Right atrium auricular region (tissue), 2 donors: ENCODE measurements around the gene SLC23A1. TPM values are rescaled to one million over a fixed set of nuclear protein-coding genes. Genes with fewer than 3 reads are reported as not detected.
A peak's percentile ranks its signal among the peaks of the same experiment; 100 is the strongest.

Source experiments
- DNase-seq: peaks from one replicate; pipeline ENCODE4 v3.0.0-alpha.2; 2019; ENCODE audit warnings: low spot score
- H3K27ac ChIP-seq, 2 donors: fragments of 200-600 bp; sonication (generic); 1 replicate in 1 of 2; 2 replicates in 1 of 2; pipeline ENCODE4 v1.5.1; 2016 to 2019
- H3K27me3 ChIP-seq, 2 donors: fragments of 200-600 bp; sonication (generic); one replicate each; pipeline versions ENCODE4 v1.5.1 to v1.6.0; 2017 to 2019
- H3K36me3 ChIP-seq: fragments of 200-600 bp; sonication (generic); one replicate; pipeline ENCODE4 v1.5.1; 2016
- H3K4me1 ChIP-seq, 2 donors: fragments of 200-600 bp; sonication (generic); one replicate each; pipeline versions ENCODE4 v1.5.1 to v1.6.0; 2017 to 2019
- H3K4me3 ChIP-seq, 2 donors: fragments of 200-600 bp; sonication (generic); 1 replicate in 1 of 2; 2 replicates in 1 of 2; pipeline ENCODE4 v1.5.1; 2017 to 2019; ENCODE audit warnings: mild to moderate bottlenecking in 1 of 2, moderate library complexity in 1 of 2
- H3K9me3 ChIP-seq, 2 donors: fragments of 200-600 bp; sonication (generic); one replicate each; pipeline ENCODE4 v1.5.1; 2019
- total RNA-seq, 2 donors: library from RNA; depleted of rRNA; stranded (reverse); fragments of >200 nt; gene quantifications; one replicate each; pipeline ENCODE4 v1.1.0, GENCODE V29; 2016
- TF ChIP-seq, protein P1 (sequence below), 2 donors: fragments of 200-600 bp; sonication (generic); IDR thresholded peaks; one replicate each; pipeline ENCODE4 v1.5.1; 2019; ENCODE audit warnings: antibody characterized with exemption in 2 of 2

SLC23A1 gene
- total RNA-seq, 2 donors from 2014 or later = not detected

- TF ChIP-seq, protein P1, sequence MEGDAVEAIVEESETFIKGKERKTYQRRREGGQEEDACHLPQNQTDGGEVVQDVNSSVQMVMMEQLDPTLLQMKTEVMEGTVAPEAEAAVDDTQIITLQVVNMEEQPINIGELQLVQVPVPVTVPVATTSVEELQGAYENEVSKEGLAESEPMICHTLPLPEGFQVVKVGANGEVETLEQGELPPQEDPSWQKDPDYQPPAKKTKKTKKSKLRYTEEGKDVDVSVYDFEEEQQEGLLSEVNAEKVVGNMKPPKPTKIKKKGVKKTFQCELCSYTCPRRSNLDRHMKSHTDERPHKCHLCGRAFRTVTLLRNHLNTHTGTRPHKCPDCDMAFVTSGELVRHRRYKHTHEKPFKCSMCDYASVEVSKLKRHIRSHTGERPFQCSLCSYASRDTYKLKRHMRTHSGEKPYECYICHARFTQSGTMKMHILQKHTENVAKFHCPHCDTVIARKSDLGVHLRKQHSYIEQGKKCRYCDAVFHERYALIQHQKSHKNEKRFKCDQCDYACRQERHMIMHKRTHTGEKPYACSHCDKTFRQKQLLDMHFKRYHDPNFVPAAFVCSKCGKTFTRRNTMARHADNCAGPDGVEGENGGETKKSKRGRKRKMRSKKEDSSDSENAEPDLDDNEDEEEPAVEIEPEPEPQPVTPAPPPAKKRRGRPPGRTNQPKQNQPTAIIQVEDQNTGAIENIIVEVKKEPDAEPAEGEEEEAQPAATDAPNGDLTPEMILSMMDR (IDR thresholded peaks at IDR 0.05) = no peak
- no peak for DNase-seq
Observed at GRCh38 chr5:139376364-139376763, 6.7 kb downstream of the SLC23A1 start.

DNA sequence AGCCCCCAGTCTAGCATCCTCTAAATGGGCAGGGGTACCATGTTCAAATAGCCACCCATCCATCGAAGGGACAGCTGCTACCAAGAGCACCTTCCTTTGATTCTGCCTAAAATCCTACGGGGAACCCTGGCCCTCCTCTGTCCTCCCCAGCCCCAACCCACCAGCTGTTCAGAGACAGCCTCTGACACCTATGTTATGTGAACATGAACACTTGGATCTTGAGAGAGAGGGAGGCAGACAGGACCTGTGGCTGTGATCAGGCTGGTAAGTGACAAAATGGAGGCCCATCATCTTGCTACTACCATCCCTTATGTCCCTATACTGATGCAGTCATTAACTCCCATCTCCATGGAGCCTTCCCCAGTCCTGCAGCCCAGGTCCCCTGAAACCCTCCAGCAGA lies 8.2 kb downstream of the SLC23A1 start:
- no peaks in the 10 kb centered on the region for H3K27me3 ChIP-seq
- H3K36me3 ChIP-seq = peaks cover 1% of the 10 kb centered on the region
- peak overlapping the region; percentile 74 to 91 for H3K27ac ChIP-seq
- H3K9me3 ChIP-seq = no peaks in the 10 kb centered on the region
- peaks cover 0 to 21% of the 10 kb centered on the region in 2 donors for H3K4me1 ChIP-seq
- TF ChIP-seq, protein P1 (IDR thresholded peaks at IDR 0.05) = no peak
- H3K4me3 ChIP-seq = no peak overlapping the region
- DNase-seq = no peak

More at GRCh38 chr5:139376364-139376763, 6.7 kb downstream of the SLC23A1 start:
- H3K9me3 ChIP-seq = no peaks in the 10 kb centered on the region
- H3K4me3 ChIP-seq = no peak overlapping the region
- H3K36me3 ChIP-seq = no peaks in the 10 kb centered on the region
- no peaks in the 10 kb centered on the region for H3K27me3 ChIP-seq
- H3K27ac ChIP-seq = no peak overlapping the region
- H3K4me1 ChIP-seq = peaks cover 0 to 21% of the 10 kb centered on the region in 2 donors

- DNase-seq = no peak
- Histone ChIP-seq H3K27me3 (no peaks in the 10 kb centered on the region), H3K27ac (peak overlapping the region; percentile 4 to 91), H3K4me3 (no peak overlapping the region), H3K9me3 (no peaks in the 10 kb centered on the region), H3K36me3 (peaks cover 29% of the 10 kb centered on the region), H3K4me1 (peaks cover 0 to 27% of the 10 kb centered on the region in 2 donors)
- TF ChIP-seq, protein P1 (IDR thresholded peaks at IDR 0.05) = no peak
Observed at GRCh38 chr5:139371482-139372435, 11.3 kb downstream of the SLC23A1 start.

DNA sequence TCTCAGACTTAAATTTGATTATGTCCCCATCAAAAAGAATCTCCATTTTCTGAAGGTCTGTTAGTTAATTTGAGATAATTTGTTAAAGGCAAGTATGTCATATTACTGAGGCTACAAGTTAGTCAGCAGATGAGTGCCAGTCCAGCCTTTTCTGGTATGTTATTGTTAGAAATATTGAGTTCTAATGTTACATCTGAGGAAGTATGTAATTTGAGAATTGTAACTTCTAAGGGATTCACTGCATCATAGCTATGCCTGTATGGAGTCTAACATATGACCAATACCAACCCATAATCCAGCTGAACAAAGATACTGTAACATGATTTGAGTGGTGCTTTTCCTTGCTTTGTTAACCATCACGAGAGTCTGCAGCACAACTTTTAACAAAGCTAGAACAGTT lies 13.9 kb downstream of the SLC23A1 start:
- no peak for DNase-seq
- TF ChIP-seq, protein P1 (IDR thresholded peaks at IDR 0.05) = no peak
- no peak overlapping the region for H3K27ac ChIP-seq
- H3K9me3 ChIP-seq = no peaks in the 10 kb centered on the region
- peaks cover 0 to 24% of the 10 kb centered on the region in 2 donors for H3K4me1 ChIP-seq
- no peaks in the 10 kb centered on the region for H3K27me3 ChIP-seq
- peaks cover 54% of the 10 kb centered on the region for H3K36me3 ChIP-seq
- no peak overlapping the region for H3K4me3 ChIP-seq

DNA sequence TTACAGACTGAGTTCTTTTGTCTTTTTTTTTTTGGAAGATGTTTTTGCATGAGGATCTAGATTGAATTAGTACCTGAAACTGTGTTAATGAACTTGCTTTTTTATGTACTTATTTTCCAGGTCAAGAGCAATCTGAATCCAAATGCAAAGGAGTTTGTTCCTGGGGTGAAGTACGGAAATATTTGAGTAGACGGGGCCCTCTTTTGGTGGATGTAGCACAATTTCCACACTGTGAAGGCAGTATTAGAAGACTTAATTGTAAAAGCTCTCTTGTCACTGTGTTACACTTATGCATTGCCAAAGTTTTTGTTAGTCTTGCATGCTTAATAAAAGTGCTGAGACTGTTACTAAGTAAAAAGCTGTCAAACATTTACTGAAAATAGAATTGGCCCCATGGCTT lies 14.5 kb downstream of the SLC23A1 start:
- no peak for DNase-seq
- Histone ChIP-seq H3K4me1 (peaks cover 0 to 18% of the 10 kb centered on the region in 2 donors), H3K9me3 (no peaks in the 10 kb centered on the region), H3K27ac (no peak overlapping the region), H3K4me3 (no peak overlapping the region), H3K36me3 (peaks cover 60% of the 10 kb centered on the region), H3K27me3 (no peaks in the 10 kb centered on the region)
- TF ChIP-seq, protein P1 (IDR thresholded peaks at IDR 0.05) = no peak
